Activated effector memory CD4-positive, alpha-beta T cell treated with Interleukin-2 at 50 U/mL for 16 hours (primary cell): ENCODE data around the gene SNRK.

ENCODE experiments used
- DNase-seq: peaks from one replicate; pipeline ENCODE4 v3.0.0-alpha.2; 2020

Gene SNRK

DNA sequence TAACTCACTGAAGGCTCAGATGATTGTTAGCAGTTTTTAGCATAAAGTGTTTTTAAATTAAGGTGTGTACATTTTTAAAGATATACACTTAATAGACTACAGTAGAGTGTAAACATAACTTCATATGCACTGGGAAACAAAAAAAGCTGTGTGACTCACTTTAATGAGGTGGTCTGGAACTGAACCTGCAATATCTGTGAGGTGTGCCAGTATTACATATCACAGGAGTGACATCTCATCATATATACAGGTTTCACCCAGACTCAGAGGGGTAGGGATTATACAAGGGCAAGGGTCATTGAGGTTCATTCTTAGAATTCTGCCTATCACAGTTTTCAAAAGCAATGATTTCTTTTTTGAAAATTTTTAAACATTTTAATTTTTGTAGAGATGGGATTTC, 7.3 kb upstream of the SNRK start:
- DNase-seq = no peak

GRCh38 chr3:43279532-43279931, 6.8 kb upstream of the SNRK start:
- no peak for DNase-seq

DNA sequence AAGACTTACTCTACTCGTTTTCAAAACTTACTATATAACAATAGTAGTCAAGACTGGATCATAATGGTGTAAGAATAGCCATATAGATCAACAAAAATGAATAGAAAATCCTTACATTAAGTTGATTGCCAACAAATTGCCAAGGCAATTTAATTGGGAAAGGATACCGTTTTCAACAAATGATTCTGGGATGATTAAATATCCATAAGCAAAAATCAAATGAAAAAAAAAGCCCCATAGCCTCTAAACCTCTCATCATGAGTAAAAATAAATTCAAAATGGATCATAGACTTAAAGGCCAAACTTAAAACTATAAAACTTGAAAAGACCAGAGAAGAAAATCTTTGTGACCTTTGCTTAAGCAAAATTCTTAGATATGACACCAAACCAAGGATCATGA, 5.3 kb upstream of the SNRK start:
- DNase-seq = no peak

DNA sequence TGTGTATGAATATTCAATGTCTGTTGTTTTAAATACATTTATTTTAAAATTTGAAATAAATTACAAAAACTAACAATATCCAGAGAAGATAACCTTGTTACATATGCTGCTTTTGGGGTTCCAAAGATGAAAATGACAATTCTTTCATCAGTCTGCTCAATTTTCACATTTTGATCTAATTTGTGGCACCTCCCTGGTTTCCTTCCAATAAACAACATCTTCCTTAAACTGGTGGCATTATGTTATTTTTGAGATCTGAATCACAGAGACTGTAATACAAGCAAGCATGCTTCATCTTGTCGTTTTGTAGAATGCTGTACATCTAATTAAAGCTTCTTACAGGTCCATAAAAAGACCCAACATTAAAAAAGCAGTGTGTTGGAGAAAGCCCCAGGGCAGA, 2.2 kb upstream of the SNRK start:
- no peak for DNase-seq

- no peak for DNase-seq
These were observed 696 bp upstream of the SNRK start for GRCh38 chr3:43285644-43286043.

GRCh38 chr3:43286841-43287499, 630 bp downstream of the SNRK start:
- peak; percentile 19 for DNase-seq

GRCh38 chr3:43287500-43287873, 1.1 kb downstream of the SNRK start:
- no peak for DNase-seq

DNA sequence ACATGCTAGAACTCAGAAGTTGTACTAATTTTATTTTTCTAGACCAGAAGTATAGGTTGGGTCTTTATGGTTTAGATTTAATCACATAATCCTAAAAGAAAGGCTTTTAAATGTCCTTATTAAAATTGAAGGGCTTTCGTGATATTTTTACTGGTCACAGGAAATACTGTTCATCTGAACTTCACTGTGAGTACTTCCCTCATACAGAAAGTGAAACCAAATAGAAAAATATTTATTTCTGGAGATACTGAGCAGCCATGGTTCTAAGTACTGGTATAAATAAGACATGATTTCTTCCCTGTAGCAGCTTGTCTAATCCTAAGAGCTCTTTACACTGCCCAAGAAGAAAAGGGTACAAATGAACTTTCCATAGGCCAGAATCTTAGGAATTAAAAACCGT, 2.0 kb downstream of the SNRK start:
- DNase-seq = no peak

- DNase-seq = no peak
These were observed 2.5 kb downstream of the SNRK start for GRCh38 chr3:43288850-43289249.

- DNase-seq = no peak
These were observed 3.1 kb downstream of the SNRK start for GRCh38 chr3:43289401-43289800.

DNA sequence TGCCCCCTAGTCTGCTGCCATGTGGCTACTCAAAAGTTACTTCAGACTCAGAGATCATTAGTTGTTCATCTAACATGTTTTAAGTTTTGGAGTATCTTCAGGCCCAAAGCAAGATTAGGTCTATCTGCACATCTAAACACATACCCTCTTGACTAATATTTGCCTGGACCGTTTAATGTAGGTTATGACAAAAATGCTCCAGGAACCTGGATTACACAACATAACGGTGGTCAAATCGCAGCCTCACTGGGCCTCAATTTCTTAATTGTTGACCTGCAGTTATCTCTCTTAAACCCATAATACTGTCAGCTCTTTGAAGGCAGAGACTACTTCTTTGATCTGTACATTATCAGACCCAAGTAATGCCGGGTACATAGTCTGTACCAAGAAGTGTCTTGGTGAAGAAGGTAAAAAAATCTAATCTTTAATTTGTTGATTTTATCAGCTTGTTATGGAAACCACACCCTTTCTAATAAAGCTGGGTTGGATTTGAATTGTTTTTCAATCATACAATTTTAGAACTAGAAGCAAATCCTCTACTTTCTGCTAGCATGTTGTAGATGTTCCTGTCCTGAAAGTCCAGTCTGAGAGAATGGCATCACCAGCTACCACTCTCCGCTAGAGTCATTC, 3.6 kb downstream of the SNRK start:
- no peak for DNase-seq

- DNase-seq = no peak
These were observed 4.6 kb downstream of the SNRK start for GRCh38 chr3:43290956-43291355.

- DNase-seq = no peak
These were observed 5.2 kb downstream of the SNRK start for GRCh38 chr3:43291546-43291945.

- no peak for DNase-seq
These were observed 8.6 kb downstream of the SNRK start for GRCh38 chr3:43294975-43295374.

- peak; percentile 46 for DNase-seq
These were observed 10.2 kb downstream of the SNRK start for GRCh38 chr3:43296565-43296964.

GRCh38 chr3:43298292-43298691, 12.0 kb downstream of the SNRK start:
- DNase-seq = no peak

DNA sequence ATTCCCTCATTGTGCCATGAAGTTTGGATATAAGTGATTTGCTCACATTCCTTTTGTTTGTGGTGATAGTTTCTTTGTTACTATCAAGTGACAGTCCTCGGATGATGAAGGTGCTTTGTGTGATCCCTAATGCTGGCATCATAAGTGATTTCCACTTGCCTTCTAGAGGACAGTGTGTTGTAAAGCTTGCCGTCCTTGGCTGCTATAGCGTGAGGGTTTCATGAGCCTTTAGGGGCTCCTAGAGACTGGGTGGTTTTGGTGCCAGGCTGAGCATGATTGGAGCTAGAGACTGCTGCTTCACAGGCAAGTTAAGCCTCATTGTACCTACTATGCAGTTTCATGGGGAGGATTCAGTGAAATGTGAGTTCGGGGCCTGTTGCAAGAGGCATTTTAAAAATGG, 12.4 kb downstream of the SNRK start:
- no peak for DNase-seq

- no peak for DNase-seq
These were observed 16.0 kb downstream of the SNRK start for GRCh38 chr3:43302116-43302880.

GRCh38 chr3:43304126-43304525, 17.8 kb downstream of the SNRK start:
- DNase-seq = no peak

DNA sequence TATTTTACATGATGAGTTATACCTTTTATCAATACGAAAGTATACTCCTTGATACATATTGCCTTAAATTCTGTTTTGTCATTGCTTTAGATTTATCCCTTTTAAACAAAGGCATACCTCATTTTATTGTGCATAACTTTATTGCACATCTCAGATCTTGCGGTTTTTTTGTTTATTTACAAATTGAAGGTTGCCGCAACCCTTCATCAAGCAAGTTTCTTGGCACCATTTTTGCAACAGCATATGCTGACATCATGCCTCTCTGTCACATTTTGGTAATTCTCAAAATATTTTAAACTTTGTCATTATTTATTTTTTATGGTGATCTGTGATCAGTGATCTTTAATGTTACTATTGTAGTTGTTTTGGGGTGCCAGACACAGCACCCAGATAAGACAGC, 20.9 kb downstream of the SNRK start:
- DNase-seq = no peak

DNA sequence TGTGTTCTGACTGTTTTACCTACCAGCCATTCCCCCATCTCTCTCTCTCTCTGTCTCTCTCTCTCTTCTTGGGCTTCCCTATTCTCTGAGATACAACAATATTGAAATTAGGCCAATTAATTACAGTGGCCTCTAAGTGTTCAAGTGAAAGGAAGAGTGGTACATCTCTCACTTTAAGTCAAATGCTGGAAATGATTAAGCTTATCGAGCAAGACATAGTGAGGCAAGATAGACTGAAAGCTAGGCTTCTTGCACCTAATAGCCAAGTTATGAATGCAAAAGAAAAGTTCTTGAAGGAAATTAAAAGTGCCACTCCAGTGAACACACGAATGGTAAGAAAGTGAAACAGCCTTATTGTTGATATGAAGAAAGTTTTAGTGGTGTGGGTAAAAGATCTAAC, 21.3 kb downstream of the SNRK start:
- DNase-seq = no peak

DNA sequence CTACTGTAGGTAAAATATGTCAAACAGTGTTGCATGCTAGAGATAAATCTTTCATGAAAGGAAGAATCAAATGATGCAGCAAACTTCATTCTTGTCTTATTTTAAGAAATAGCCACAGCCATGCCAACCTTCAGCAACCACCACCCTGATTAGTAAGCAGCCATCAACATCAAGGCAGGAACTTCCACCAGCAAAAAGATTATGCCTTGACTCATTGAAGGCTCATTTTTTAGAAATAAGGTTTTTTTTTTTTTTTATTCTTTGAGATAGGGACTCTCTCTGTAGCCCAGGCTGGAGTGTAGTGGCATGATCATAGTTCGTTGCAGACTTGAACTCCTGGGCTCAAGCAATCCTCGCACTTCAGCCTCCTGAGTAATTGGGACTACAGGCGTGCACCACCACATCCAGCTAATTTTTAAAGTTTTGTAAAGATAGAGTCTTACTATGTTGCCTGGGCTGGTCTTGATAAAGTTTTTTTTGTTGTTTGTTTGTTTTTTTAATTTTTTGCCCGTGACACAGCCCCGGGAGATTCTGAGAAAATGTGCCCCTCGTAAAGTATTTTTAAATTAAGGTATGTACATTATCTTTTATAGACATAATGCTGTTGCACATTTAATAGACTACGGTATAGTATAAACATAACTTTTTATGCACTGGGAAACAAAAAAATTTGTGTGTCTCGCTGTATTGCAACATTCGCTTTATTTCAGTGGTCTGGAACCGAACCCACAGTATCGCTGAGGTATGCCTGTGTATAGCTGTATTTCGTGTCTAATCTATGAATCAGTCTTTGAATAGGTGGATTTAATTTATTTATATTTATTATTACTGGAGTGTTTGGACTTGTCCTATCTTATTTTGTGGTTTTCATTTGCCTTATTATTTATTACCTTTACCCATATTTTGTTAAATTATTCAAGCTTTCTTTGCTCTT, 23.3 kb downstream of the SNRK start:
- no peak for DNase-seq

DNA sequence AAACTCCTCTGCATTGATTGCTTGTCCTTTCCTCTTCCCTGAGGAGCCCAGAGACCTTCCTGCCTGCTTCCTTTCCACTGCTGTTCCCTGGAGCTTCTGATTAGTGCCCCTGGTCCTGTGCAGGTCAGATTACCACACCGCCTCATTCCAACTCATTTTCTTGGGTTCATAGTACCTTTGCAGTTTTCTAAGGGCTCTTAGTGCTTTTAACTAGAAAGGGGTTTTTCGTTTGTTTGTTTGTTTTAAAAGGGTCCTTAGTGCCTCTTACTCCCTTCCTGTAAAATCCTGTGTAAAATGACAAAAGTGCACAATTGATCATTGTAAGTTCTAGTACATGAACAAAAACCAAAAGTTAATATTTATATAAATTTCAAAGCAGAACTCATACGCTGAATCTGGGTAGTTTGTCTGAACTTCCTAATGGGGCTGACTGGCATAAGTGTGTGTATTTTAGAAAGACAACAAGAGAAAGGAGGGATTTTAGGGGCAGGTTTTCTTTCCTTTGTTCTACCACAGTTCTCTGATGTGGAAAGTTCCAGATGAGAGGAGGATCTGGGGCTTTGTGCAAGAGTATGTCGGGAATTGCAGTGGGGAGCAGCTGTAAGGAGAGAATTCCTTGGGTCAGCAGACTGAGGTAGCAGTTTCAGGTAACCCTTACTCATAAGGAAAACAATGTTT, 30.6 kb downstream of the SNRK start:
- no peak for DNase-seq
